Activated CD4-positive, alpha-beta T cell treated with anti-CD3 and anti-CD28 coated beads, Interleukin-2, Interleukin-4, amounts not matched to agents 100 ng/mL and 50 ng/mL, durations not matched to agents 16 hours and 8 hours (primary cell): ENCODE results near the gene HOXB3.

ENCODE experiments used
- DNase-seq: peaks from one replicate; pipeline ENCODE4 v3.0.0-alpha.2; 2020; ENCODE audit warnings: low spot score

HOXB3 gene

GRCh38 chr17:48589831-48590606 lies at the start of gene HOXB3:
HOXB3 (minus strand) TSS chr17:48590241; CDS start chr17:48552474, 37,767 bp downstream.
- DNase-seq: no peak

DNA sequence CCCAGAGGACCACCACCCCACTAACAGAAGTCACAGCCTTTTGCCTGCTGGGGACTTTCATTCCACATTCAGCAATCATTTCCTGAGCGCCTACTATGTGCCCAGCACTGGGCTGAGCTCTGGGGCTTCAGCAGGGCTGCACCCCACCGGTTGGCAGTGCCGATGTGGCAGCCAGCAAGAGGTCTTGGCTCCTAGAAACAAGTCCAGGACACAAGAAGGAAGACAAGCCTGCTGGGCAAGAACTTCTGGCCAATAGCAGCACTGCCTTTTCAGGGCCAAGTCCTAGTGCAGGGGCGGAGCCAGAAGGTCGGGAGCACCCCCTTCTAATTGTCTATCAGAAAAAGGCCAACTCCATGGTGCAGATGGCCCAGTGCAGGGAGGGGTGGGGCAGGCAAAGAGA lies 49.1 kb upstream of the HOXB3 start:
- DNase-seq: no peak

GRCh38 chr17:48637323-48638260 lies 47.6 kb upstream of the HOXB3 start:
- DNase-seq: no peak

DNA sequence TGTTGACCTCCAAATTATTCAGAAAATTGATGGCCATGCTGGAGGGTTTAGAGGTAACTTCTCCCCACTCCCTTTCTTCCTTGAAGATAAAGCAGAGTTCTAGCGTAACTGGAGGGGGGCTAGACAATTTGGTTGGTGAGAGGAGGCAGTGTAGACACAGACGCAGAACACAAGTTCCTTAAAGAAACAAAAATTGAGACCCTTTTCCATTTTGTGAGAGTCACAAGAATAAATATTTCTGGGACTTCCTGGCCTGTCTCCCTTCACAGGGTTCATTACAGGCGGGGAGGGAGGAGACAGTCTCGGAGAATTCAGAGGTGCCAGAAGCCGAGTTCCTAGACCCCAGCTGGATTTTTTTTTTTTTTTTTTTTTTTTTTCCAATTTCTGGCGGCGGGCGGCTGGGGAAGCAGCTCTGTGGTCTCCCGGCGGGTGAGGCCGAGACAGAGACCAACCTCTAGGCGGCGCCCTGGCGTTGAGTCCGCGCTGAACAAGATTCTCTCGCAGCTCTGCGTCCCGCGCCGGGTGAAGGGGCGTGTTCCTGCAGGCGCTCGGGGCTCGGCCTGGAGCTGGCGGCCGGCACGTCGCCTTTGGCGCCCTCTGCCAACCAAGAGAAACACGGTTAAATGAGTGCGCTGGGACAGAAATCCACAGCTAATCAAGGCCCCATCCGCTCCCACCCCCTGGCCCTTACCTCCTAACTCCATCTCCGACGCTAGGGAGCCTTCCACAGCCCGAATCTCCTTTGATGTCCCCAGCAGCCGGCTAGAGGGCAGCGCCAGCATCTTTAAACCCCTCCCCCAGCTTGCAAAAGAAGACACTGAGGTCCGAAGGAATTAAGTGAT lies 46.4 kb upstream of the HOXB3 start:
- peak; percentile 83 for DNase-seq

- no peak for DNase-seq
Observed at GRCh38 chr17:48634493-48635208, 44.6 kb upstream of the HOXB3 start.

DNA sequence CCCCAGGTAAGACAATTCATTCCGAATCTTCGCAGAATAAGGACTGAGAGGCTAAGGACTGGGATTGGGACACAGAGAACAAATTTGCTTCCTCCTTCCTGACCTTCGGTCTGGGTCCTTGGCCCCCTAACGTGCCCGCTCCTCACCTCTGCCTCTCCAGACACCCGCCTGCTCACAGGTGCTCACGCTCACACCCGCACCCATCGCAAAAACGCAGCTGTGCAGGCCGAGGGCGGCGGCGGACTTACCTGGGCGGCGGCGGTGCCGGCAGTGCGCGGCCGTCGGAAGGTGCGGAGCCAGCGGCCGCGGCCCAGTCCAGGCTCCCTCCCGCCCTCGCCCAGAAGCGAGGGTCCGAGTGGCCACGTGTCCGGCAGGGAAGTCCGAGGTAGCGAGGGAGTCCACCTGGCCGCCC lies 43.2 kb upstream of the HOXB3 start:
- no peak for DNase-seq

GRCh38 chr17:48632579-48633265 lies 42.7 kb upstream of the HOXB3 start:
- DNase-seq: no peak

DNA sequence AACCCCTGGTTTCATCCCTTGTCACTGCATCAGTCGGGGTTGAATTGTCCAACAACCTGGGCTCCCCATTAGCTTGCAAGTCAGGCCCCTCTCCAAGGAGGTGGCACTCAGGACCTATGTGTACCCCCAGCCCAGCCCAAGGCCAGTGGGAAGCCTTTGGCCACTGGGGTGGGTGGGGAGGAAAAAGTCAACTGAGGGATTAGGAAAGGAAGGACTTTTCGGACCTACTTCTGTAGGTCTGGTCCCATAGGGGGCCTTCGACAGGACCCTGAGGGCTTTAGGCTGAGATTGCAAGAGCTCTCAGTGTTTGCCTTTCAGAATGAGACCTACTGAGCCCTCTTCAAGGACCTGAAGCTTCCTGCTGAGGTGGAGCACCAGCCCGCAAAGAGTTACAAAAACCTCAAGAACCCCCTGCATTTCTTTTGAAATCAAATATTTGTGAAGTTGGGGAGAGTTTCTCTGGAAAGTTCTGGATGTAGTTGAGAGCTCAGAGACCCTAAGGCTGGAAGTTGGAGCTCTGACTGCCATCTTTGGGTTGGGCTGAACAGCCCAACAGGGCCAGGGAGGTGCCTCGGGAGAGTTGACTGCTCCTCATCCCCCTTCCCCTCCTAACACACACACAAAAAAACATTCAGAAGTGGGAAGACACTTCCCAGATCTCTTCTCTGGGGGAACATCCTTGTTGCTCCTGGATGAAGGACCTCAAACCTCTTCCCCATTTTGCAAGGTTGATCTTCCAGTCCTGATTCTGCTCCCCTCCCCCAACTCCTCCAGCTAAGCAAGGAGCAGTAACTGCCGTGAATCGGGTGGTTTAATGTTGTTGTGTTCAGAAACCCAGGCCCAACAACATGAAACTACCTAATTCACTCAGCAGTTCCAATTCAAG lies 41.9 kb upstream of the HOXB3 start:
- peak; percentile 21 for DNase-seq

DNA sequence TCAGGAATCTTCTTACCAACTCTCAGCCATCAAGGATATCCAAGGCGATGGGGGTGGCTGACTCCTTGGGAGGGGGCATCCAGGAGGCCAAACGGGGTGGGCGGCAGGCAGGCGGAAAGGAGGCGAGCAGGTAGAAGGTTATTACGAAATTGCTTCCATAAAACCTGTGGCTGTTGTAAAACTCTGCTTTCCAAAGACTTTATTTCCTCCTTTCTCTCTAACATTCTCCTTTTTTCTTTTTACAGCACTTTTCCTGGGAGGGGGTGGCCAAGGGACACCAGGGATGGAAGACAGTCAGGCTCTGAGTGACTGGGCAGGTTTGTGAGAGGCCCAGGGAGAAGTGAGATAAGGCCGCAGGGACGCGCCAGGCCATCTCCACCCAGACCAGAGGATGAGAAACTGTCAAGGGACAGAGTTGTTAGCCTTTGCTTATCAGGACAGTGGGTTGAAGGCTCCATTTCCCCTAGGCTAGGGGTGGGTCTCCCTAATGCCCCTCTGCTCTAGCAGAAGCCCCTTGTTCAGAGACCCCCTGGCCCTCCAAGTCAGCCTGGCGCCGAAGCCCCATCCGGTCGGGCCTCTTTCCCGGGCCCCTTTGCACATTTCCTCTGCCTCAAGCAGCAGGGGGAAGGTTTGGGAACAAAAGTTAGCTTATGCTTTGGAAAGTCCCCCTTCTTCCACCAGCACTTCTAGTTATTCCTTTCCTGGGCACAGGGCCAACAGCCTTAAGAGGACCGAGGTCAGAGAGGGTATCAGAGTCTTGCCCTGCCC lies 41.1 kb upstream of the HOXB3 start:
- DNase-seq: no peak

DNA sequence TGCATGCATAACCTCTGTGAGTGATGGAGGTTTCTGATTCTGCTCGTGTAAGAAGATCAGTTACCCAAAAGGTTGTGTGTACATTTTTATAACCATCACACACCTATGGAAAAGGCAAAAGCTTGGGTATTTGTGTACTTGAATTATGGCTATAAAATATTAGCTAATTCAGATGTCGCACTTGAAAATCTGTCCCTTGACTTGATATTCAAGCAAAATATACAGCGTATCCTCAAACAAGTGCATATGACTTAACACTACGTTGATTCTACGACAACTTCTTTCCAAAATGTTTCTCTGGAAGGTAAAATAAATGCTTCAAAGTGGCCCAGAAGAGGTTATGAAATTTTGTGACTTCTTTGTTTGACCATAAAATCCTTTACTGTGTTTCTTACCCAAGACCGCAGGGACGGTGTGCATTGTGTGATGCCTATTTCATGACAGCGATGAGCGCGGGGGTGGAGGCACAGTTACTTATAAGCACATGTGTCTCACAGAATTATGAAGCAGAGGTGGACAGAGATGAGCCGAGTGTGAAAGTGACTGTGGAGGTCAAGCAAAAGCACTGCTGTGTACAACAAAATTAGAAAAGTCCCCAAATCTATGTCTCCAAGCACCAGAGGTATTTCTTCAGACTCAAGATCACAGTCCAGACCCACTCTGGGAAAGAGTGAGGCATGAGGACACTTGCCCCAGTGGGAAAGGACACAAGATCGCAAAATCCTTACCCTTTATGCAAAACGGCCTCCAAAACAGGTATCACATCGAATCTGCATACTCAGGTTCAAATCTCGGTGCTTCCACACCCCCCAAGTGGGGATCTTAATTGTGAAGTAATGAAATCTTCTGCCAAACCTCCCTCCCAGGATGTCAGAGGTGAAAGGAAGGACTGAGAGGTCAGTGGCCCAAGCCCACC lies 40.2 kb upstream of the HOXB3 start:
- no peak for DNase-seq

GRCh38 chr17:48629411-48629759 lies 39.3 kb upstream of the HOXB3 start:
- no peak for DNase-seq

DNA sequence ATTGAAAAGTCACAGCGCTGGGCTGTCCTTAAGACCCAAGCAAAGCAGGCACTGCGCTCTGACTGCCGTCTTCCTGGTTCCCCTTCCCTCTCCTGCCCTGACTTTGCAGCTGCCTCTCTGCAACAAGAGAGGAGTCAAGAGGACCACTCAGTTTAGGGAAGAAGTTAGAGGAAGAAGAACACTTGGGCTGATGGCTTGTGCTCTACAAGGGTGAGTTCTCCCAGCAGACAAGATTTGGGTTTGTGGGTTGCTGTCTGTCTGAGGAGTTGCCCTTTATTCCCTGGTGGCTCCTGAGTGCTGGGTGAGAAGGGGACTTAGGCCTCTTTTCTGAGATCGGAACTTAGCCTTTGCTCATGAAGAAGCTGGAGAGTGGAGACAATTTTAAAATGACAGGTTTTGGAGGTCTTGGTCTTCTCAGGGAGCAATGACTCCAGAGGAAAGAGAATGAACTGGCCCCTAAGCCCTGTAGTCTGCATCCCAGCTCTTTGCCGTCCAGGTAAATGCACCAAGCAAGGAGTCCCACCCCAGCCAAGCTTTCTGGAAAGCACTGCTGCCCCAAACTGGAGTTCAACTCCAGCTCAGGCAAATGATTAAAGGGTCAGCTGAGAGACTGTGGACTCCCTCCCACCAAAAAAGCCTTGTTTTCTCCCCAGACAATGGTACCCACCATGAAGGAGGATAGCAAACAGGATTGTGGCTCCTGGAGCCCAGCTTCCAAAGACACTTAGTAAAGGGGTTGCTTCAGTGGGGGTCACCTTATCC lies 38.8 kb upstream of the HOXB3 start:
- DNase-seq: no peak

DNA sequence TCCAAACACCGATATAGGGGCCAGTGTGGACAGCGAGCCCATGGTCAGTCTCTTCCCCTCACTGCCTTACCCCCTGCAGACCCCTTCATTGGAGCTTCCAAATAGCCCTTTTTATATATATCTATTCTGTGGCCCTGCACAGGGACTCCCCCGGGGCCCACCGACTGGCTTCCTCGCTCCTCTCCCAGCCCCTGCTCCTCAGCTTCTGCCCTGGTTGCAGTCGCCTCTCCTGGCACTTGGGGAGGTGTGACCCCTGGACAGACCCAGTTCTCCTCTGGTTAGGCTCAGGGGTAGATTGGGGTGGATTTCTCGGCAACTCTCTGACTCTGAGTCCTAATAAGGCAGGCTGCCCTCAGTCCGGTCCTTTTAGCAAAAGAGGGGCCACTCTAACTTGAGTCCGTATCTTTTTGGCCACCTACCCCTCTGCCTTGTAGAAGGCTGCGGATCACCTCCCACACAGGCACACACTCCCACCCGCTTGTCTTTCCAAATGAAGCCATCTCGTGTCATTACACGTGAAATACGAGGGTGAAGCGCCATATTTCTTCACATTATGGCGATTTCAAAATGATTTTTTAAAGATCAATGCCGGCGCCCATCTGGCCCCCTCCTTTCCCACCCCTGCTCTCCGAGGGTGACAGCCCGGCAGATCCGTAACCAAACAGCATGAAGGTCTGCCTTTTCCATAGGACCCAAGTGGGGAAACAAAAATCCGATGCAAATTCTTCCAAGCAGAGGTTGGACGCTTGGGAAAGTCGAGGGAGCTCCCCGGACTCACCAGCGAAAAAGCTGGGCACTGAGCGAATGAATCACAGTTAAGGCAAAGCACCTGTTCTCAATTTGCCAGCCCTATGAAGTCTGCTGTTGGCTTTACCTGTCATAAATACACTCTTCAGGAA lies 37.8 kb upstream of the HOXB3 start:
- no peak for DNase-seq

DNA sequence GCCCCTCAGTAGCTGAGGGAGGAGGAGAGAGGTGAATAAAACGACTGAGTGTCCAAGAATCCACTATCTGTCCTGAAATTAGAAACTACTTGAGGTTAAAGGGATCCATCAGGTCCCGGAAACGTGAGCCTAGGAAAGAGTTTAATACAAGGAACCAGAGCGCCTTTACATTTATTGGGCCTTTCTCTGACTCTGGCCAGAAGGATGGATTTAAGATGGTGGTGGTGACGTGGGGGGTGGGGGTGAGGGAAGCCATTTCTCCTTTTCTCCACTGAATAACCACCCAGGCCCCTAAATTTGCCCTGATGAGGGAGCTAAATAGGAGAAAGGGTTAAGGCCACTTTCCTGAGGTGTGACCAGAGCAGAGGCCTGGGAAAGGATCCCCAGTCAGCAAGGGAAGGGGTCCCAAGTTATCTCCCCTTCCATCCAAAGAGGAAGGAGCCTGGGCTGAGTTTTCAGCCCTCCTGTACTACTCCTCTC lies 37.1 kb upstream of the HOXB3 start:
- DNase-seq: no peak

DNA sequence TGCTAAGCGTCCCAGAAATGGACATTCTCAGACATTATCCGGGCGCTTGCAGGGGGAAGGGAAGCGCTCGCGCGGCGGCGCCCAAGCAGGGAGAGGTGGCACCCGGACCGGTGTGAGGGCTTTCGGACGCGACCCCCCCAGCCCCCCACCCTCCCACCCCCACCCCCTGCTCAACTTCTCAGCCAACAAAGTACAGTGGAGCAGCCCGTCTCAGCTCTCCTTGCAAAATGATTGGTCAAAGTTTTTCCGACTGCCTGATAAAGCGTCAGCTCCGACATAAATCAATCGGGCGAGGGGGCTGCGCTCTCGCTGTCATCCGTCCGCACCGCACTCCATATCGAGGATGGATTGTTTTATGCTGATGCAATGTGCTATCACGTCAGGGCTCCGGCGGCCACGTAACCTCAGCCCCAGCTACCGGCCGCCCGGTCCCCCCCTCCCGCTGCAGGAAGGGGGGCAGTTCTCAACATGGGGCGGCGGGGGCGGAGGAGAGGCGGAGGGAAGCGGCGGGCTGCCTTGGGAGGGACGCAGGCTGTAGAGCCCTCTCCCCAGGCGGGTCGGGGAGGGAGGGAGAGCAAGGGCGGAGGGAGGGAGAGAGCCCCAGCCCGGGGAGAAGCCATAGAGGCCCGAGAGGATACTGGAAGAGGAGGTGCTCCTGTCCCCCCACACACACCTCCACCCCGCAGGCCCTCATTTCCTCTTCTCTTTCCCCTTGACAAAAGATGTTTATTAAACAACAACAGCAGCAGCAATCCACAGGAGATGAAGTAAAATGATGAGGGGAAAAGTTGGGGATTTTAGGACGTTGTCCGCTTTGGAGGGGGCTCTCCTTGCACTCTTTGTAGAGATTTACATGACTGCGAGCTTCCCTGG lies 36.4 kb upstream of the HOXB3 start, which contains the start of gene HOXB9:
Gene HOXB9 (minus strand): TSS at position 114 of the 873 bp plus-strand sequence. CDS start 89 bp downstream, at position 25.
- DNase-seq: no peak
